PC-3 (cell line): ENCODE results near the gene CHI3L2. TPM values are rescaled to one million over a fixed set of nuclear protein-coding genes. Genes with fewer than 3 reads are reported as not detected.

Experiments
- ATAC-seq: fragments of 200-7000 bp; cut with Tn5 transposase; 2 replicates; pipeline ENCODE4 v1.9.1; 2020; ENCODE audit warnings: mild to moderate bottlenecking, moderate library complexity
- BruUV-seq: library from RNA; stranded (reverse); fragments of 400-500 nt; replicated peaks from 2 replicates; lab custom pipeline; 2021; lab: Mats Ljungman, UMichigan
- CTCF ChIA-PET: fragments of 300-600 bp; sonication (Branson Sonifier 250); formaldehyde crosslinking; loops from one replicate; lab custom pipeline; 2022; ENCODE audit warnings: antibody characterized with exemption; lab: Charles Lee
- POLR2A ChIA-PET: fragments of 300-600 bp; sonication (Branson Sonifier 250); formaldehyde crosslinking; loops from one replicate; lab custom pipeline; 2022; ENCODE audit warnings: antibody characterized with exemption; ENCODE audit not compliant: unreplicated experiment; lab: Charles Lee
- DNase-seq: peaks from one replicate; pipeline ENCODE4 v3.0.0-alpha.2; 2015
- H2AFZ ChIP-seq: fragments of 300-600 bp; sonication (generic); 2 replicates; pipeline ENCODE4 v1.6.0; 2016; ENCODE audit warnings: antibody characterized with exemption, low read length
- H3F3A ChIP-seq: fragments of 300-600 bp; sonication (generic); one replicate; pipeline ENCODE4 v1.6.0; 2017; ENCODE audit warnings: antibody characterized with exemption, low read length, control low read depth, mild to moderate bottlenecking; ENCODE audit not compliant: unreplicated experiment
- H3K27ac ChIP-seq: fragments of 300-600 bp; sonication (generic); 2 replicates; pipeline ENCODE4 v1.5.1; 2016; ENCODE audit warnings: mild to moderate bottlenecking, low read length
- H3K27me3 ChIP-seq: fragments of 300-600 bp; sonication (generic); 2 replicates; pipeline ENCODE4 v1.6.1; 2016; ENCODE audit warnings: low read length, mixed read lengths
- H3K36me3 ChIP-seq: fragments of 300-600 bp; sonication (generic); 2 replicates; pipeline ENCODE4 v1.6.1; 2016; ENCODE audit warnings: low read depth, mixed run types, low read length, mixed read lengths
- H3K4me1 ChIP-seq: fragments of 300-600 bp; sonication (generic); 2 replicates; pipeline ENCODE4 v1.5.1; 2016; ENCODE audit warnings: low read length; ENCODE audit not compliant: insufficient read depth
- H3K4me2 ChIP-seq: fragments of 300-600 bp; sonication (generic); 2 replicates; pipeline ENCODE4 v1.6.0; 2016; ENCODE audit warnings: low read length
- H3K4me3 ChIP-seq: fragments of 300-600 bp; sonication (generic); 2 replicates; pipeline ENCODE4 v1.5.1; 2016; ENCODE audit warnings: mild to moderate bottlenecking, low read length, mixed read lengths
- H3K79me2 ChIP-seq: fragments of 300-600 bp; sonication (generic); 2 replicates; pipeline ENCODE4 v1.6.1; 2017; ENCODE audit warnings: low read length, mixed read lengths
- H3K9ac ChIP-seq: fragments of 300-600 bp; sonication (generic); 2 replicates; pipeline ENCODE4 v1.6.0; 2016; ENCODE audit warnings: mild to moderate bottlenecking, low read length
- H3K9me2 ChIP-seq: fragments of 300-600 bp; sonication (generic); replicated peaks from 2 replicates; pipeline ENCODE4 v1.6.1; 2016; ENCODE audit warnings: mixed run types, low read length, mixed read lengths
- H3K9me3 ChIP-seq: fragments of 300-600 bp; sonication (generic); 2 replicates; pipeline ENCODE4 v1.6.1; 2016; ENCODE audit warnings: low read length, mixed read lengths
- H4K20me1 ChIP-seq: fragments of 300-600 bp; sonication (generic); 2 replicates; pipeline ENCODE4 v1.6.1; 2016; ENCODE audit warnings: low read length, mixed read lengths
- EZH2 ChIP-seq: fragments of 300-600 bp; sonication (generic); IDR thresholded peaks from one replicate; pipeline ENCODE4 v1.6.1; 2017; ENCODE audit warnings: antibody characterized with exemption, mild to moderate bottlenecking, low read length; ENCODE audit not compliant: unreplicated experiment
- EZH2phosphoT487 ChIP-seq: fragments of 300-600 bp; sonication (generic); IDR thresholded peaks from 2 replicates; pipeline ENCODE4 v1.6.1; 2018; ENCODE audit warnings: mild to moderate bottlenecking, antibody characterized with exemption, low read length, borderline replicate concordance
- intact Hi-C: fragments of 100-400 bp; cut with micrococcal nuclease; formaldehyde crosslinking; loops from 2 replicates; pipeline ENCODE4 v1.9.0; 2023
- total RNA-seq: library from RNA; depleted of rRNA; stranded (reverse); fragments of >200 nt; gene quantifications from 2 replicates; pipeline ENCODE4 v1.2.3, GENCODE V29; 2014
- TF ChIP-seq, protein P1 (sequence below): fragments of 300-600 bp; sonication (generic); conservative IDR thresholded peaks from 2 replicates; pipeline ENCODE4 v1.5.1; 2017; ENCODE audit warnings: antibody characterized with exemption, low read depth, mild to moderate bottlenecking, low read length

CHI3L2 gene
- total RNA-seq, 1 experiment from 2014 or later, result 0.55 TPM

DNA sequence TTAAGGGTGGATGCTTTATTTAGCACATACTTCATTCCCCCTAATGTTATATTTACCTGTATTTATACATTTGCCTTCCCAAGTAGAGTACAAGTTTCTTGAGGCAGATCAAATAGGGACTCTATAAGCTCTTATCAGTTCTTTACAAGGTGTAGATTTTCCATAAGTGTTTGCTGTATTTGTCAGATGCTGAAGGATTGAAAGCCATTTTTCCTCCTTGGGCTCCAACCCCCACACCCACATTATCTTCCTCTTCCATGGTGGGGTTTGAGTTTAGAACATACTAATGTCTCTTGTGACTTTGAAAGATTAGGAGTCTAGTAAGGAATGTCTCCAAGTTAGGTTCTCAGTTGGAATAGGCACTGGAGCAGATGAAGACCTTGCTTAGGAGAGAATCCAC, 2.4 kb upstream of the CHI3L2 start:
- Histone ChIP-seq H3K4me2 (no peak overlapping the region), H3K4me3 (no peak overlapping the region), H3K36me3 (no peaks in the 10 kb centered on the region), H4K20me1 (no peaks in the 10 kb centered on the region), H3K79me2 (no peaks in the 10 kb centered on the region), H3K9ac (no peak overlapping the region), H3K27me3 (no peaks in the 10 kb centered on the region), H3K27ac (no peak overlapping the region), H3F3A (no peaks in the 10 kb centered on the region), H3K9me3 (no peaks in the 10 kb centered on the region), H3K9me2 (no peaks in the 10 kb centered on the region), H3K4me1 (peaks cover 47% of the 10 kb centered on the region), H2AFZ (no peak overlapping the region)
- intact Hi-C loops, result loop anchor here (5.0 kb wide), 1 partner anchor 542 kb away; no protein-coding TSS in a partner anchor
- TF ChIP-seq EZH2 (no peak), EZH2phosphoT487 (no peak)
- TF ChIP-seq, protein P1, sequence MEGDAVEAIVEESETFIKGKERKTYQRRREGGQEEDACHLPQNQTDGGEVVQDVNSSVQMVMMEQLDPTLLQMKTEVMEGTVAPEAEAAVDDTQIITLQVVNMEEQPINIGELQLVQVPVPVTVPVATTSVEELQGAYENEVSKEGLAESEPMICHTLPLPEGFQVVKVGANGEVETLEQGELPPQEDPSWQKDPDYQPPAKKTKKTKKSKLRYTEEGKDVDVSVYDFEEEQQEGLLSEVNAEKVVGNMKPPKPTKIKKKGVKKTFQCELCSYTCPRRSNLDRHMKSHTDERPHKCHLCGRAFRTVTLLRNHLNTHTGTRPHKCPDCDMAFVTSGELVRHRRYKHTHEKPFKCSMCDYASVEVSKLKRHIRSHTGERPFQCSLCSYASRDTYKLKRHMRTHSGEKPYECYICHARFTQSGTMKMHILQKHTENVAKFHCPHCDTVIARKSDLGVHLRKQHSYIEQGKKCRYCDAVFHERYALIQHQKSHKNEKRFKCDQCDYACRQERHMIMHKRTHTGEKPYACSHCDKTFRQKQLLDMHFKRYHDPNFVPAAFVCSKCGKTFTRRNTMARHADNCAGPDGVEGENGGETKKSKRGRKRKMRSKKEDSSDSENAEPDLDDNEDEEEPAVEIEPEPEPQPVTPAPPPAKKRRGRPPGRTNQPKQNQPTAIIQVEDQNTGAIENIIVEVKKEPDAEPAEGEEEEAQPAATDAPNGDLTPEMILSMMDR, result no peak
- ChIA-PET POLR2A (no interaction called here), CTCF (no interaction called here)
- DNase-seq, result no peak
- BruUV-seq, result no TSS peak
- ATAC-seq, result no peak

- no TSS peak for BruUV-seq
- DNase-seq (no peak), ATAC-seq (no peak)
- Histone ChIP-seq H3K9me3 (no peaks in the 10 kb centered on the region), H3K27ac (no peak overlapping the region), H2AFZ (no peak overlapping the region), H3K4me1 (peaks cover 47% of the 10 kb centered on the region), H3K9ac (no peak overlapping the region), H3K4me3 (no peak overlapping the region), H4K20me1 (no peaks in the 10 kb centered on the region), H3K9me2 (no peaks in the 10 kb centered on the region), H3K27me3 (no peaks in the 10 kb centered on the region), H3K4me2 (no peak overlapping the region), H3F3A (no peaks in the 10 kb centered on the region), H3K79me2 (no peaks in the 10 kb centered on the region), H3K36me3 (no peaks in the 10 kb centered on the region)
- intact Hi-C loops, result loop anchor here (5.0 kb wide), 1 partner anchor 541 kb away; no protein-coding TSS in a partner anchor
- ChIA-PET CTCF (no interaction called here), POLR2A (no interaction called here)
- no peak for TF ChIP-seq EZH2
- no peak for TF ChIP-seq EZH2phosphoT487
- TF ChIP-seq, protein P1, result no peak
These were observed 1.7 kb upstream of the CHI3L2 start for GRCh38 chr1:111225717-111226400.
